Astrocyte of the spinal cord (primary cell): ENCODE data around the gene ZBTB16.

Experiments
- DNase-seq: peaks from one replicate; pipeline ENCODE4 v3.0.0; 2011; ENCODE audit warnings: low read depth, low spot score
- H3K4me3 ChIP-seq: 2 replicates; pipeline ENCODE4 v1.5.1; 2011; ENCODE audit warnings: low read depth, mild to moderate bottlenecking, low read length, moderate library complexity
- CTCF ChIP-seq: IDR thresholded peaks from 2 replicates; pipeline ENCODE4 v1.5.1; 2012; ENCODE audit warnings: low read depth, mild to moderate bottlenecking, low read length, inconsistent platforms
- in situ Hi-C: cut with HindIII; loops from 2 replicates; pipeline ENCODE4 v1.10.0; 2017; ENCODE audit warnings: low sequenced_read_pairs

ZBTB16 gene

GRCh38 chr11:114019046-114019445 is 40.5 kb upstream of the ZBTB16 start:
- TF ChIP-seq CTCF = no peak
- in situ Hi-C loops = no loop called here
- no peak overlapping the region for H3K4me3 ChIP-seq
- DNase-seq = no peak

- TF ChIP-seq CTCF = no peak
- no peak overlapping the region for H3K4me3 ChIP-seq
- DNase-seq = no peak
- in situ Hi-C loops = no loop called here
These were observed 39.9 kb upstream of the ZBTB16 start for GRCh38 chr11:114019574-114019973.

GRCh38 chr11:114025329-114025907 is 34.1 kb upstream of the ZBTB16 start:
- DNase-seq = no peak
- in situ Hi-C loops = no loop called here
- TF ChIP-seq CTCF = no peak
- H3K4me3 ChIP-seq = no peak overlapping the region

- peak; percentile 37 for DNase-seq
- peak; percentile 27 for TF ChIP-seq CTCF
- in situ Hi-C loops = no loop called here
- no peak overlapping the region for H3K4me3 ChIP-seq
These were observed 33.2 kb upstream of the ZBTB16 start for GRCh38 chr11:114026355-114026754.

- no peak for DNase-seq
- no peak for TF ChIP-seq CTCF
- H3K4me3 ChIP-seq = no peak overlapping the region
- in situ Hi-C loops = no loop called here
These were observed 32.1 kb upstream of the ZBTB16 start for GRCh38 chr11:114027391-114027790.

- in situ Hi-C loops = no loop called here
These were observed 31.6 kb upstream of the ZBTB16 start for GRCh38 chr11:114027926-114028325.

More at GRCh38 chr11:114027926-114028325, 31.6 kb upstream of the ZBTB16 start:
- H3K4me3 ChIP-seq = no peak overlapping the region
- no peak for DNase-seq
- no peak for TF ChIP-seq CTCF
